Germinal center (tissue), 1 donor: ENCODE data around the gene ORM1.

Source experiments
- DNase-seq: peaks from one replicate; pipeline ENCODE4 v3.0.0; 2012; ENCODE audit warnings: mixed read lengths, low spot score

ORM1 gene

DNA sequence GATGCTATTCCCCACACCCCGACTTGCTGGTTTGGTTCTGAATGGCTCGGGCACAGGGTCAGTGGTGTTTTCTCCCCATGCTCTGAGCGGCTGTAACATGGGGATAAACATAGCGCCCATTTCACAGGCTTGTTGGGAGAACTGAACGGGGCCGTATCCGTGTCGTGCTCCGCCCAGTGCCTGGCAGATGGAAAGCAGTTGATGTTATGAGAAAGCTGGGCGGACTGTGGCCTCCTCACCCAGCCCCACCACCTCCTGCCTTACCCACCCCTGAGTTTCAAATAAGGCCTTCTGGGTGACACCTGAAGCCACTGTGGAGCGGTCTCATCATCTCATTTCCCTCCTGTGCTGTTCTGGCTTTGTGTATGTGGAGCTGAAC lies 21.3 kb downstream of the ORM1 start:
- DNase-seq: no peak

DNA sequence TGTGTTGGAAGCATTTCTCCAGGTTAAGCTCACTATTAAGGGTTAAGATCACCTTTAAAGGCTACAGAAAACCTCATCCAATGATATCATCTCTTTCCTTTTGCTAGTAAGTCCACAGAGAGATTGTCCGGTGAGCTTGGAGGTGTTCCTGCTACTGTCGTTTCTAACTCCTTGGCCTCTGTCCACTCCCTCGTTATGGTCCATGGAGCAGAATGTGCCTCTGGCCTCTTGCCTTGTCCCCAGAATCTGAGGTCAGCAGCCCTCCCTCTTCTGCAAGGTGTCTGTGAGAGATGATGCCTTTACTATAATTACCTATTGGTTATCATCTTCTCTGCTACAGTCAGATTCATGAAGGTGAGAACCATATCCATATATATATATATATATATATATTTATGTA lies 21.8 kb downstream of the ORM1 start:
- DNase-seq: no peak

DNA sequence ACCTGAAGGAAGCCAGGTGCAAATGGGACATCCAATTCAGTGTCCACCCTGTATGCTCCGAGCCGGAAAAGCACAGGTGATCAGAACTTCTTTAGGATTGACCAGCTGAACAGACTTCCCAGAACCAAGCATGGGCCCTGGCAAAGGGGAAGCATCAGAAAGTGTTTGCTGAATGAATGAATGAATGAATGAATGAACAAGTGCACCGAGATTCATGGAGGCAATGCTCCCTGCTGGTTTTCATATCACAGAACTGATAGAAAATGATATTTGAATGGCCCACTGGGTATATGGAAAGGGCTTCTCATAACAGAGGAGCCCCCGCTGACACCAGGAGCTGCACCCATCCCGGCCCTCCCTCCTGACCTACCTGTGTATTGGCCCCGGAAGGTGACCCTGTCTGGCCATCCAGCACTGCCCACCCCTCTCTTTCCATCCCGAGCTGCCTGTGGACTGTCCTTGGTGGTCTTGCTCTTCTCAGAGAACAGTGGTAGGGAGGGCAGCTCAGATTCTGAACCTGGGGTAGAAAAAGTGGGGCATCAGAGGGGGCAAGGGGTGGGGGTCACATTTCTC lies 22.7 kb downstream of the ORM1 start:
- DNase-seq: no peak

DNA sequence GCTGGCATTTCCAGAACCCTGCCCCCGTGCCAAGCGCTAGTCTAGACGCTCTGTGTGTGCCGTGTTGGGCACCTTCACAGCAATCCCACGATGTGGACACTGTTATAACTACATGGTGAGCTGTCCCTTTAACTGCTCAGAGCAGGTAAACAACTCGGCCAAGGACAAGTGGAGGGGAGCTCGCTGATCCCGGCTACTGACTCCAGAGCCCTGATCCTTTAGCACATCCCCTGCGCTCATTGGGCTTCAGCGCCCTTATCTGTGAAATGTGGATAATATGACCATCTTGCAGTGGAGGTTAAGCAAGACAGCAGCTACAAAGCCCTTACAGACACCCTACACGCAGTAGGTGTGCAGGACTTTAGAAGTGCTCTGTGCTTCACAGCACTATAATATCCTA lies 23.2 kb downstream of the ORM1 start:
- no peak for DNase-seq

DNA sequence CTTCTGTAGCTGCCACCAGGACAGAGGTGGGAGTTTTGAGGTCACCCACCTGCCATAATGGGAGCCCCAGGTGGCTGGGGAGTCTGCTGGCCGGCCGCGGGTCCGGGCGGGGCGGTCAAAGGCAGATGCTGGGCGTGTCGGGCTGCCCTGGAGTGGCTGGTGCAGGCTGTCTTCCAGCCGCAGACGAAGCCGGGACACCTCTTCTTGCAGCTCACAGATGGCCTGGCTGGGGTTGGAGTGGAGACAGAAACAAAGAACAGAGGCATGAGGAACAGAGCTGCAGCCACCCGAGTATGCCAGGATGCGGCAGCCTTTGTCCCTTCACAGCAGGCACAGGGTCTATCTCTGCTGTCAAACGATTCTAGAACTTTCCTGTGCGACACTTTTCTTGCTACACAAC lies 24.8 kb downstream of the ORM1 start:
- DNase-seq: no peak

DNA sequence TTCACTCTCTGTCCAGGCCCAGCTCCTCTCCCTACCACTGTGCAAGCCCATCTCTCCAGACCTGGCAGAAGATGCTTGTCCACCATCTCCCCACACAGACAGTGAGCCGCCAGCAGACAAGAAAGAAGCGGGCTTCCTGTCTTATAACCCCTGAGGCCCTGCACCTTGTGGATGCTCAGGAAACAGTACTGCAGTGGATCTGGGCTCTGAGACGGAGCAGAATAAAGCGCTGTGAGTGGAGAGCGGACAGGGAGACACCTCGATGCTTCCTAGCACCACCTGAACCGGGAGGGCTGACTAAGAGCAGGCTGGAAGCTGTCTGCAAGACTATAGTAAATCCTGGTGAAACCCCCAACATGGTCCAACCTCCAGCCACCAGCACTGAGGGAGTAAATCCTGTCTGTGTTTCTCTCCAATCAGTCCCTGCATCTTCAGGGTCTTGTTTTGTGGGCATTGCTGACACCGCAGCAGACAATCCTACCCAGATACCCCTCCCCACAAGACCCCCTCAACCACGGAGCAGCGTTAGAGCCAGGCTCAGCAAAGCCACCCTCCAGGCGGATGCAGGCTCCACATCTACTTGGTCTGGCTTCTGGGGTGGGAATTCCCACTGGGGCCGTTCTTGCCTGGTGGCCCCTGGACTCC lies 25.5 kb downstream of the ORM1 start:
- DNase-seq: no peak

DNA sequence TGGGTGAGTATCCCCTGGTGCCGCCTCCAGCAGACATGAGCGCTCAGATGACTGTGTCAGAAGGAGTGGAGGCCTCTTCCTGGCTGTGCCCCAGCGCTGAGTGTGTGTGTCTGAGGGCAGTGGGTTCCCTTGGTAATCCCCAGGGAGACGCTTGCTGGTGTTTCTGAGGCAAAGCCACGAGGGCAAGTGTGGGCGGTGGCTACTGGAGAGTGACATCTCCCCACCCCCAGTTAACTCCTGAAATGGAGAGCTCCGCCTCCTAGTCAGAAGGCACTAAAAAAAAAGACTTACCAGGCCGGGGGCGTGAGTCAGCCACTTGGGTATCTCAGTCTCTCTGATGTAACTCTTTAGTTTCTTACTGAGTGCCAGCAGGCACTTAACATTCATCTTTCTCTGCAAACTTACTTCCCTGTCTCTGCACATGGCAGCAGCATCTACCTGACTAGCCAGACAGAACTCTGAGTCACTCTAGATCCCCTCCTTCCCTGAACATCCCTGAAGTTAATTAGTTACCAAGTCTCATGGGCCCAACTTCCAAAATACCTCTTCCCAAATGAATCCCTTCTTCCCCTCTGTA lies 26.1 kb downstream of the ORM1 start:
- peak; percentile 85 for DNase-seq

DNA sequence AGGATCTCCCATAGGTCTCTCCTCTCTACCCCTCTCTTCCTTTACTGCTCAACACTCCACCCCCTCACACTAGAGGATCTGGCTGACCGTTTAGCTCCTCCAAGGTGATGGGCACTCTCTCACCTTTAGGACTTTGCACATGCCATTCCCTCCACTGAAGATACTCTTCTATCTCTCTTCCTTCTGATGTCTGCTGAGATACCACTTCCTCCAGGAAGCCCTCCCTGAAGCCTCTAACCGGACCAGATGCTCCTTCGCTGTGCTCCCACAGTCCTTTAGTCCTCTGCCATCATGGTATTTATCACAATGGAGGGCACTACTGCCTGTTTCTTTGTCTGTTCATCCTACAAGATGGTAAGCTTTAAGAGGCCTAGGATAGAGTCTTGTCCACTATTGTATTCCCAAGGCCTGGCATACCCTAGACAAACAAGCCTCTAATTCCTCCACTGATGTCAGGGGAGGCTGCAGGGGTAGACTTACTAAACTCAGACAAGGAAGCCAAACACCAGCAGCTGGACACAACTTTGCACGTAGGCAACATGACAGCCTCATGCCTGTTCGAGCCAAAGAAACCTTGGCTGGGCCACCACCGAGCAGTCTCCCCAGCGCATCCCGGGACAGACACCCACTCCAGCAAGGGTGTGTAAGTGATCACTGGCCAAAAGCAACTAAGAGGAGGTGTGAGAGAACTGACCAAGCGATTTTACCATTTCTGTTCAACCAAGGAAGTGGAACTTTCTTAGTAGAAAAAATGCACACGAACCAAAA lies 27.0 kb downstream of the ORM1 start:
- DNase-seq: no peak

DNA sequence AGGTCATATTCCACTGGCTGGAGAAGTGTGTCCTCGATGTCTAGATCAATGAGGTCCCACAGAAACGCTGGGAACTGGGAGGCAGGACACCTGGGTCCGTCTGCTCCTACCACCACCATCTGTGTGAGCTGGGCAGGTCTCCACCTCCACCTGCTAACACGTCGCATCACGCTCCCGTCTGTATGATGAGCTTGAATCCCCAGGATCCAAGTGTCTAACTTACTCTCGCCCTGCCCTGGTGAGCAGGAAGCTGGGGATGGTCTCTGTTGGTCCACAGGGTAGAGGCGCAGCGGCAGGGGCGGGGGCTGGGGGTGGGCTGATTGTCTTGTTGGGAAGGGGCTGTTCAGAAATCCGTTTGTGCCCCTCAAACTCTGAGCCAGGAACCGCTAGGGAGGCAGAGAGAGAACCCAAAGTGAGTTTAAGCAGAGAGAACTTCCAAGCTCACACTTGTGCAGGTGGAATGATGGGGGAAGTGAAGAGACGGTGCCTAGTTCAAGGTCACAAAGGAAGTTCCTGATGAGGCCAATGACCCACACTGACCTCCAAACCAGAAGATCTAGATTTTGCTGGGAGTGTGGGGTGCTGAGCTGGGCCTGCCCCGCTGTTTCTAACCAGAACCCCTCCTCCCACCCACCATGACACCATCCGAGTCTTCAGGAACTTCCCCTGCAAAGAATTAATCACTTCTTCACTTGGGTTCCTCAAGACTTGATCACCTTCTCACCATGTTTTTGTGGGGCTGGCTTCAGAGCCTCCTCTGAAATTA lies 27.9 kb downstream of the ORM1 start:
- no peak for DNase-seq

DNA sequence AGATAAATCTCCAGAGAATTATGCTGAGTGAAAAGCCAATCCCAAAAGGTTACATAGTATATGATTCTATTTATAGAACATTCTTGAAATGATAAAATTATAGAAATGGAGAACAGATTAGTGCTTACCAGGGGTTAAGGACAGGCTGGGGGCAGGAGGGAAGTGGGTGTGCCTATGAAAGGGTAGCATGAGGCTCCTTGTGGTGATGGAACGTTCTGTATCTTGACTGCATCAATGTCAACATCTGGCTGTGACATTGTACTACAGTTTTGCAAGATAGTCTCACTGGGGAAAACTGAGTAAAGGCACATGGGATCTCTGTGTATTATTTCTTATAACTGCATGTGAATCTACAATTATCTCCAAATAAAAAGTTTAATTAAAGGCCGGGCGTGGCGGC lies 29.0 kb downstream of the ORM1 start:
- DNase-seq: no peak

DNA sequence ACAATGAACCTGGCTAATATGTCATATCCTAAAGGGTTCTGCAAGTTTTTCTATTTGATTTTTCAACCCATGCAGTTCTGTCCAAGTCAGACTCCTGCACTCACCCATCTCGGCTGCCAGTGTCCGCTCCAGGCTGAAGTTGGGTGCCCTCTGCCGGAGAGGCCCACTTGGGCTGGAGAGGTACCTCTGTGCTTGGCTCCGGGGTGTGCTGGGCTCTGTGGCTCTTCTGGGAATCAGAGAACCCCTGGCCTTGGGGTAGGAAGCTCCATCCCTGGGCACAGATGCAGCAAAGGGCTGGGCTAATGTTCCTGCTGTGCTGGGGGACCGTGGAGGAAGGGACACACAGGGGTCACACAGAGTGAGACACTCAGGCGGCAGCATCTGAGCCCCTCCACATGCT lies 32.9 kb downstream of the ORM1 start:
- no peak for DNase-seq

DNA sequence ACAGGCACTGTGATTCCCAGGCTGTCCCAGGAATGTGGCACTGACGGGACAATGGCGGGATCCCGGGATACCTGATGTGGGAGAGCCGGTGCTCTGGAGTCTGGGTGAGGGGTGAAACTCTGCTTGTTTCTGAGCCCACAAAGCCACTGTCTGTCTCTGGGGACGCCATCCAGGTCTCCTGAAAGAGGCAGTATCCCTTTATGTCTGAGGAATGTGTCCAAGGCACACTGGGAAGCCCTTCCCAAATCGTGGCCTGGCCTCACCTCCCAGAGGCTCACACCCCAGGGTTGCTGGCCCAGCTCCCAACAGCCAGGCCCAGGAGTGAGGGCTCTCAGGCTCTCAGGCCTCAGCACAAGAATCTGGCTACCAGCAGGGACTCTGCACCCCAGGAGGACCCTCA lies 33.9 kb downstream of the ORM1 start:
- no peak for DNase-seq

DNA sequence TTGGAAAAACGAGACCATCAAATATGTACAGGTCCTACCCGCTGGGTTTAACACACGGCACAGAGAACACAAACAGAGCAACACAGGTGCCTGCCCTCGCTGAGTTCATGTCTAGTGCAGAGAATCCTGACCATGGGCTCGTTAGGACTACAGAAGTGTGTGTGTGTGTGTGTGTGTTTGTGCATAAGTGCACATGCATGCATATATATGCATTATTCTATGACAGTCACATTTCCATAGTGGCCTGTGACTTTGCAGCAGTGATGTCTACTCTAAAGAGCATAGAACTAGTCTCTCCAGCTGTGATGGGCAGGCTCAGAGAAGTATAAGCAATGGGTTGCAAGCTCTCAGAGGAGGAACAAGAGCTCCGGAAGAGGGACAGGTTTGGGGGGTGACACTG lies 34.5 kb downstream of the ORM1 start:
- no peak for DNase-seq

DNA sequence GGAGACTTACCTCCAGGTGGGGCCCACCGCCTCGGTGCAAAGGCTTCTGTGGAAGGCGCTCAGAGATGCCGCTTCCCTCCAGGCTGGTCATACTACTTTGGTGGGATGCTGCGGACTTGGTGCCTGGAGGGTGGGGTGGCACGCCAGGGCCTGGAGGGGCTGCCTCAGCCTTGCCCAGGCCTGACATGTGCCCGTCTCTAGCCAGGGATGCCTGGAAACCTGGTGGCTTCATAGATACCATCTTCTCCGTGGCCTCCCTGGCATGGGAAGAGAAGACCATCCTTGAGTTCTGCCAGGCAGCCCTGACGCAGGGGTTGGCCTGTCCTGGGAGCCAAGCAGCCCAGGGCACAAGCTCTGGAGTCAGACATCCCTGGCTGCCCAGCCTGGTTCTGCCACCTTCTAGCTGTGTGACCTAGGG lies 35.0 kb downstream of the ORM1 start:
- no peak for DNase-seq

DNA sequence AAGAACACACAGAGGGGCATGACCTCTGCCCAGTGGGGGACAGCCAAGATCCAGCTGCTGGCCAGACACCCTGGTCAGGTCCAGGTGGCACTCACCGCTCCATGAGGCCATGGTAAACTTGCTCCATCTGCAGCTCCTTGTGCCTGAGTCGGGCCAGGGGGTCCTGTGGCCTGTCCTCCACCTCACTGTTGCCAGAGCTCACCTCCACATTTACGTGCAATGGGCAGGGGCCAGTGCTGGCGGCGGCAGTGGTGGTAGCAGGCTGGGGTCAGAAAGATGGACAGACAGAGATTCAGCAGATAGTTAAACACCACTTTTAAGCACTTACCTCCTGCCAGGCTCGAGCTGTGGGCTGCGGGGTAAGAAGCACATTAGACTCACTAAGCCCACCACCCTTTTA lies 36.9 kb downstream of the ORM1 start:
- DNase-seq: no peak

DNA sequence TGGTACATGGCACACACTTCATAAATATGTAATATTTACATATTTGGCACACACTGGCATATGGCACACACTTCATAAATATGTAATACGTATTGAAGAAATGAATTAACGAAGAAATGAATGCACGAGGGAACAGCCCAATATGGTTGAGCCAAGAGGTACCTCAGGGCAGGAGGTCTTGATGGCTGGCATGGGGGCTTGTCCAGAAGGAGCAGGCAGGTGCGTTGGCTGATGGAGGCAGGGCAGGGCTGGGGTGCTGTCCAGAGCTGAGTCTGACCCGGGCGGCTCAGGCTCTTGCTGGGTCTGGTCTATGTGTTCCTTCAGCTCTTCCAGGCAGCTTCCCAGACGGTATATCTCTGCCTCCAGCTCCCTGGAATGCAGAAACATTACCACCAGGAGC lies 38.6 kb downstream of the ORM1 start:
- DNase-seq: no peak

DNA sequence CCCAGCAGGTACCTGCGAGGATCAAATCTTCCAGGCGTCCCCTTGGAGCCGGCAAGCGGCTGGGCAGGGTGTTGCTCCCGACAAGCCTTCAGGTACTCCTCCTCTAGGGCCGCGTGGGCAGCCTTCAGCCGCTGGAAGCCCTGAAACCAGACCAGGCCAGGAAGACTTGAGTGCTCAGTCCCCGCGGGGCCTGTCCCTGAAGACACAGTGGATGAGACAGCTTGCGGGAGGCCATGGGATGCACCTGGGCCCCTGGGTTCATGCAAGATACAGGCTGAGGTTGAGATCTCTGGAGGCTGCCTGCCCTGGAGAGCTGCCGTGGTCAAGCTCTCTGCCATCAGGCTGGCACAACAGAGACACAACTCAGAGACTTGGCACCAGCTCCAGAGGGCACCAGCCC lies 39.5 kb downstream of the ORM1 start:
- no peak for DNase-seq

DNA sequence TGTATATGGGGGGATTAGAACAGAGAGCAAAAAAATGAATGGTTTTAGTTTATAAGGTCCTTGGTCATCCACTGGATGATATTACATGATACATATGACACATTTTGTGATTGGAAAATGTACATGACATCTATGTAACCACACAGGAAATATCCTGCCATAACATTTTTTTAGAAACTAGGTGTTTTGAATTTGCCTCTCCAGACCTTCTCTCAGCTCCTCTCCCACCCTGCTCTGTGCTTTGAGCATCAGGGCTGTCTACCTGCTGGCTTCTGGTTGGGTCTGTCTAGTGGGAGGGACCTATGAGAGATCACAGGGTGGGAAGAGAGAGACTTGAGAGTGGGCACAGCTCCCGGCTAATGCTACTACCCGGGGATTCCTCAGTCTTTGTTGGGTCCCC lies 40.5 kb downstream of the ORM1 start:
- DNase-seq: no peak

DNA sequence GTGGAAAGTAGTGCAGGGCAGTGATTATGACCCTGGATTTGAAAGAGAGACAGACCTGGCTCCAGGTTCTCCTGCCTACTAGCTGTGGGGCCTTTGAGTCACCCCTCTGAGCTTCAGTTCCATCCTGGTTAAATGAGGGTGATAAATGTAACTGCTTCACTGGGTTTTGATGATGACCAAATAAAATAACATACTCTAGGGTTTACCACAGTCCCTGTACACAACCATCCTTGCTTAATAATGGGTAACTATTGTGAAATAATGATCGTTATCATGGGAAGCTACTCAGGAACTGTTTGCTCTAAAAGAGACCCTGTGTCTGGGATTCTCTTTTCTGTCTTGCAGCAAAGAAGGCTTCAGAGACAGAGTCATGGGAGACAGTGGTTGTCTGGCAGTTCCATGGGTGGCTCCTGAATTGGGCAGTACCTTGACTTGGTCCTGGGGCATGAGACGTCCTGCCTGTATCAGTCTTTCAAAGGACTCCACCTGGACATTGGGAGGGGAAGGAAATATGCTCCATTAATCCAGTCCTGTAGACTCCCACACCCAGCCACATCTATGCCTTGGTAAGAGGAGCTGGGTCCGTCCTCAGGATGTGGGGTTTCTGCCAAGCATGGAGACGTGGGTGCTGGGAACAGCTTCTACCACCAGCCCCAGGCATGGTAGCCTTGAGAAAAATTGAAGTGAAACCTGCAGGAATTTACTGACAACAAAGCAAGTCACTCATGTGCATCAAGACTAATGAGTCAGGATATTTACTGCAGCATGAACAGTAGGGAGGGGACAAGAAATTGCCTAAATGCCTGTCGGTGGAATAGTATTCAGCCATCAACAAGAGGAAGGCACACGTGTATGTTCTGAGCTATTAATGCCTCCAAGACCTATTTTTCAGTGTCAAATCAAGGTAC lies 41.5 kb downstream of the ORM1 start:
- no peak for DNase-seq

DNA sequence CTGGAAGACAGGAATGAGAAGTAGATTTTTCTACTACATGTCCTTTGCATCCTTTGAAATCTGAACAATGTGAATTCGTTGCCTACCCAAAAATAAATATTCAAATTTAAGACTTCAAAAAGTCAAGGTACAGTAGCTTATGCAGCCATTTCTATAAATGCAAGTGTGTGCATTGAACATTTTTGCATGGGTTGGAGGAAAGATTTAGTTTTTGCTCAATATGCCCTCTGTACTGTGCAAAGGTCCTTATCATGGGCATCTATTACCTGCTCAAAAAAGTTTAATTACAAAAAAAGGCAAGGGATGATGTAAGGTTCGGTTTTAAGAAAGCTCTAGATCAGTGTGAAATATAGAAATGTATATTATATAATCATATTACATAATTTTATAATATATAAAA lies 42.3 kb downstream of the ORM1 start:
- no peak for DNase-seq

DNA sequence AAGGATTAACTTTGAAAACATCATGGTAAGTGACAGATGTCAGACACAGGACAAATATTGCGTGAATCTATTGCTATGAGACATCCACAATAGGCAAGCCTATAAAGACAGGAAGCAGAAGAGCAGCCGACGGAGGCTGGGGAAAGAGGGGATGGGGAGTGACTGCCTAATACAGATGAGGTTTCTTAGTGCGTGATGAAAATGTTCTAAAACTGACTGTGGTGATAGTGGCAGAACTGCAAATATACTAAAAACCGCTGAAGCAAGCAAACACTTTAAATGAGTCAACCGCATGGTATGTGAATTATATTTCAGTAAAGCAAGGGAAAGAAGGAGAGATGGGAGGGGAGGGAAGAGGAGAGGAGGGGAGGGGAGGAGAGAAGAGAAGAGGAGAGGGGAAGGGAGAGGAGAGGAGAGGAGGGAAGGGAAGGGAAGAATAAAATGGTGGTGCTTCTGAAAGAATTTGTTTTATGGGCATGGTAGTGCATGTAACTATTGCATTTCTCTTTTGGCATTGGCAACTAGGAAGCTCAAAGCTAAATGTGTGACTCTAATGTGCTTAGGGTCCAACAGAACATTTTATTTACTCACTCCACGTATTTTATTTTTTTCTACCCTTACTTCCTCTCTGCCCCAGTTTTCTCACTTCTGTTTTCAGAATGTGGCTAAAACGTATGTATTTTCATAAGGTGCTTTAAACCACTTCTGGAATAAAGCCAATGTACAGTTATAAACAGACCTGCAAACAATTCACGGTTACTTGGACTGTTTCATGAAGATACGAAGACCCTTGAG lies 43.6 kb downstream of the ORM1 start:
- DNase-seq: no peak
